Purkinje cell (primary cell): ENCODE data around the gene AGMAT. TPM values are rescaled to one million over a fixed set of nuclear protein-coding genes. Genes with fewer than 3 reads are reported as not detected.

ENCODE experiments used
- polyA plus RNA-seq: library from polyadenylated mRNA; unstranded; fragments of >200 nt; fragmentation: Nextera tagmentation; gene quantifications from 2 replicates; pipeline ENCODE4 v1.2.1, GENCODE V29; 2014

The AGMAT gene, protein sequence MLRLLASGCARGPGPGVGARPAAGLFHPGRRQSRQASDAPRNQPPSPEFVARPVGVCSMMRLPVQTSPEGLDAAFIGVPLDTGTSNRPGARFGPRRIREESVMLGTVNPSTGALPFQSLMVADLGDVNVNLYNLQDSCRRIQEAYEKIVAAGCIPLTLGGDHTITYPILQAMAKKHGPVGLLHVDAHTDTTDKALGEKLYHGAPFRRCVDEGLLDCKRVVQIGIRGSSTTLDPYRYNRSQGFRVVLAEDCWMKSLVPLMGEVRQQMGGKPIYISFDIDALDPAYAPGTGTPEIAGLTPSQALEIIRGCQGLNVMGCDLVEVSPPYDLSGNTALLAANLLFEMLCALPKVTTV
- polyA plus RNA-seq = 0.97 TPM in 1 of 2 replicates, not detected in the other

DNA sequence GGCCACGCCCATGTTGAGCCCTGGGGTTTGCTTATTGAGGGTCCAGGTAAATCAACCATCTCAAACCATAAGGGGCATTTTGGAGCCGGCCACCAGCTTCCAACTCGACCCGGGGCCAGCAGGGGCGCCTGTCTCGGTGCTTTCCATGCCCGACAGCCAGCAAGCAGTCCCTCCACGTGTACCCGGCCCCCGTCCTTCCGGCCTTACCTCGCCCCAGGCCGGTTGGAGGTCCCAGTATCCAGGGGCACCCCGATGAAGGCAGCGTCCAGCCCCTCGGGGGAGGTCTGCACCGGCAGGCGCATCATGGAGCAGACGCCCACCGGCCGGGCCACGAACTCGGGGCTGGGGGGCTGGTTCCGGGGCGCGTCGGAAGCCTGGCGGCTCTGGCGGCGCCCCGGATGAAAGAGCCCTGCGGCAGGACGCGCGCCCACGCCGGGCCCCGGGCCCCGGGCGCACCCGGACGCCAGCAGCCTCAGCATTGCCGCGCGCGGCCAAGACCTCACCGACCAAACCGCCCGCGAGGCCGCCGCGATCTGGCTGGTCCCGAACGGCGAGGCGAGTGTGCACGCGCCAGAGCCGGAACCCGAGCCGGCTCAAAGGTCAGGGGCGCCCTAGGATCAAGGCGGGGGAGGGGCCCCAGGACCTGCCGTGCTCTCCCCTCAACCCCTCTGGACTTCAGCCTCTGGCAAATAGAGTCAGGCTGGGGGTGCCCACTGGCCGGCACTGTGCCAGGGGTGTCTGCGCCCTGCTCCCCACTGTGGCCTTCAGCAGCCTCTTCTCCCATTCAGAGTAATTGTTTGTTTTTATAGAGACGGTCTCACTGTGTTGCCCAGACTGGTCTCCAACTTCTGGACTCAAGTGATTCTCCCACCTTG, at the start of gene AGMAT:
Gene AGMAT (minus strand): TSS at position 563 of the 875 bp plus-strand sequence. CDS start 84 bp downstream, at position 479.

DNA sequence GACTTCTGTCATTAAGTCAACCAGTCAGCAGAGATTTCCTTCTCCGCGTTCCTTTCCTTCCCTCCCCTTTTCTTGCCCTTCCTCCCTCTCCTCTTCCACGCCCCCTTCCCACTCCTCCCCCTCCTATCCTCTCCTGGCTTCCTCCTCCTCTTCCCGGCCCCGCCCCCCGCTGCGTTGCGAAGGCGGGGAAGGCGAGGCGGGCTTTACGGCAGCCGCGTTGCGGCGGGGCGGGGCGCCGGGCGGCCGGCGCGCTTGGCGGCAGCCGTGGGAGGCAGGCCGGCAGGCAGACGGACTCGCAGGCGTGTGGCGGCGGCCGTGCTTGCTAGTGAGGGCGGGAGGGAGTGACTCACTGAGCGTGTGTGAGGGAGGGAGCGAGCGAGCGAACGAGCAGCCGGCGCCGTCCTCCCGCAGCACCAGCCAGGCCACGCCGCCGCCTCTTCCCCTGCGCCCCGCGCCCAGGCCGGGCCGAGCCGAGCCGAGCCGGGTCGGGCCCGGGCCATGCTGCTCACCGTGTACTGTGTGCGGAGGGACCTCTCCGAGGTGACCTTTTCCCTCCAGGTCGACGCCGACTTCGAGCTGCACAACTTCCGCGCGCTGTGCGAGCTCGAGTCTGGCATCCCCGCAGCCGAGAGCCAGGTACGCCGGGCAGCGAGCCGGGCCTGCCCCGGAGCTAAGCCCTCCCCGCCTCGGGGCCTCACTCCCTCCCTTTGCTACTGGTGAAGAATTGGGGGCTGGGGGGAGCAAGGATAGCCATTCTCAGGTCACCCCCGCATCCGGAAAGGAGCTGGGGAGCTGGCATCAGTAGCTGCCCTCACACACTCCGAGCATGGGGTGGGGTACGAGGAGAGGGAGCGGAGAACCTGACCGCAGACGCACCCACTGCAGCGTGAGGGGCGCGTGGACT, 32.6 kb upstream of the AGMAT start, which contains the start of gene DDI2:
Gene DDI2 (plus strand): TSS at position 286 of the 904 bp plus-strand sequence. CDS start 213 bp downstream, at position 499.

DNA sequence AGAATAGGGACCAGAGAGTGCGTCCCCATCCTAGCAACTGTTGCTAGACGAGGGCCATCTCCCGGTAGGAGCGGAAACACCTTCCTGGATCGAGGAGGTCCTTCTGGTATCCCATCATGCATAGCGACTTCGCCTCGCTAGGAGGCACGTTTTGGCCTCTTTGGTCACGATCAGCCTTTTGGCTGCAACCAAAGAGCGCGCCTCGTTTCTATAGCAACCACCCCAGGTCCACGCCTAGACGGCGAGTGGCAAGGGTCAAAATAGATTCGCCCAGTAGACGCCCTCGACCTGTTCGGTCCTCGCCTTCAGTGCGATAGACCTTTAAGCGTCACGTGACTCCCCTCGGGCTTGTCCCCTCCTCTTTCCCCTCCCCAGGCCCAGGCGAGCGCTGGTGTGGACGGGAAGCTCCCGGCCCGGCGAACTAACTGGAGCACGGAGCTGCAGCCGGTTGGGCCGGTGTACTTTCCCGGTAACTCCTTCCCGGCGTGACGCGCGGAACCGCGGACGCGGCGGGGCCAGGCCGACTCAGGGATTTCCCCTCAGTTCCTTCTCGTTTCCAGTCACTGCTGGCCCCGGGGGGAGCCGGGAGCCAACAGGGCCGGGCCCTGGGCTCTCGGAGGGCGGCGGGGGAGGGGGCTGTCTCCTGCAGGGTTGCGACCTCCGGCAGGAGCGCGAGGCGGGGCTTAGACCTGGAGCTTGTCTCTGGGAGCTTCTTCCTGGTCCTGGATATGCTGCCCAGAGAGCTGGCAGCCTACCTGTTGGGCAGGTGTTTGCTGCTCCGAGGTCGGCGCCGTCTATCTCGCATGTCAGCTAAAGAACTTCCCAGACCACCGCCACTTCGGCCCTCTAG, 58.1 kb downstream of the AGMAT start, which contains the start of gene DNAJC16:
Gene DNAJC16 (plus strand): TSS at position 359 of the 850 bp plus-strand sequence. CDS start 2,258 bp downstream, outside the sequence.

DNA sequence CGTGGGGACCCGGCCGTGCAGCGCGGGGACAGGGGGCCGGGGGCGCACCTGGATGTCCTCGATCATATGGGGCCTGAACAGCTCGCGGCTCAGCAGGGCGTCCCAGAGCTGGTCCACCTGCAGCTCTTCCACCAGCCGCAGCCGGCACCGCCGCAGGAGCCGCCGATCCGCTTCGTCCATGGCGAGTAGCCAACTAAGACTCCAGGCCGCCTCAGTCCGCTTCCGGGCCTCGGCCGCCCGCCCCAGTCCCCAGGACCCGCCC, 60.9 kb downstream of the AGMAT start, which contains the start of gene CASP9:
Gene CASP9 (minus strand): TSS at position 195 of the 262 bp plus-strand sequence. CDS start 15 bp downstream, at position 180.

Other genes with a start within 250 kb of the AGMAT start
- 2.5 and 7.2 TPM in 2 replicates for gene EFHD2, start 175.2 kb downstream of the AGMAT start, polyA plus RNA-seq
- gene CTRC, start 146.6 kb downstream of the AGMAT start, polyA plus RNA-seq = not detected in 2 replicates
- not detected in 2 replicates for gene CELA2A, start 128.3 kb downstream of the AGMAT start, polyA plus RNA-seq
- gene CELA2B, start 108.9 kb downstream of the AGMAT start, polyA plus RNA-seq = not detected in 2 replicates
- 2.1 and 2.5 TPM in 2 replicates for gene CASP9, start 60.8 kb downstream of the AGMAT start, polyA plus RNA-seq
- gene DNAJC16, start 58.2 kb downstream of the AGMAT start, polyA plus RNA-seq = 22.4 and 60.2 TPM in 2 replicates
- gene DDI2, start 32.4 kb upstream of the AGMAT start, polyA plus RNA-seq = 2.0 and 3.1 TPM in 2 replicates
- 0.75 and 3.6 TPM in 2 replicates for gene PLEKHM2, start 99.3 kb upstream of the AGMAT start, polyA plus RNA-seq
- 0.11 and 0.15 TPM in 2 replicates for gene SLC25A34, start 151.2 kb upstream of the AGMAT start, polyA plus RNA-seq
- gene TMEM82, start 157.4 kb upstream of the AGMAT start, polyA plus RNA-seq = not detected in 2 replicates
- gene FBLIM1, start 173.7 kb upstream of the AGMAT start, polyA plus RNA-seq = 0.07 TPM in 1 of 2 replicates, not detected in the other
- gene UQCRHL, start 222.6 kb upstream of the AGMAT start, polyA plus RNA-seq = 11.2 and 13.8 TPM in 2 replicates